ENCODE data around the gene ZNF652. TPM values are rescaled to one million over a fixed set of nuclear protein-coding genes. Genes with fewer than 3 reads are reported as not detected.

The ZNF652 gene
- polyA plus RNA-seq, 1 of the 3 experiments (the other 2 are of a cell fraction), result 5.1 TPM

DNA sequence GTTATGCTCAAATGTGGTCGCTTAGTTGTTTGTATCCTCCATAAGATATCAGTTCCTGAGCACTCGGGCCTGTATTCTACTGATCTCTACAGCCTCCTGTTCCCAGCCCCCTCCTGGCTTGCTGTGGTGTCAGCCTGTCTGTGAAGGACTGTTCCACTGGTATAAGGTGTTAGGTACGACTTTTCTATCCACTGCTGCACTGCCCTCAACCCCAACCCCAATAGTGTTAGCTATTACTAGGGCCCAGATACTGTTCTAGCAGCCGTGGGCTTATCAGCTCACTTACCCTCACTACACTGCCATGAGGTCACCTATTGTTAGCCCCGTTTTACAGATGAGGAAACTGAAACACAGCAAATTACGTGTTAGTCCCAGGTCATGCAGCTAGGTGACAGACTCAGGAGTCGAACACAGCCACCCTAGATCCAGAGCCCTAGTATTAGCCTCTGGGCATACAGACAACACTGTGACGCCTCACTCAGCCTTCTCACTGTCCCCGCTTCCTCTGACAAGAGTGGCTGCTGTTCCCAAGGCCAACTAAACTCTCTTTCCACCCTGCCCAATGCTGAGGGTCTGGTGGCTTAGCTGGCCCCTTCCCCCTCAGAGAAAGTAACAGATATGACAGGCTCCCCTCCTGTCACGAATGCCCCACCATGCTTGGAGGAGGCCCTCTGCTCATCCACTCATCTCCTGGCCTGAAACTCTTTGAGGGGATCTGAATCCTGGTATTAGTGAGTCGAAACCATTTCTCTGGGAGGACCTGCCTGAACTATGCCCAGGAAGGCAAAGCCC is 25.6 kb upstream of the ZNF652 start:
- no peaks in the 10 kb centered on the region for H3K36me3 ChIP-seq (replicated peaks in 1 of 2; ENCODE audit: control insufficient read depth in 1 of 2, insufficient read depth in 2 of 2, low read length in 1 of 2)
- no peak overlapping the region for H3K27ac ChIP-seq (ENCODE audit: low read depth in 2 of 2, low read length in 1 of 2)
- H3K27me3 ChIP-seq (ENCODE audit: insufficient read depth), result no peaks in the 10 kb centered on the region
- no peaks in the 10 kb centered on the region for H4K20me1 ChIP-seq (ENCODE audit: insufficient read depth)
- no peak overlapping the region for H3K4me2 ChIP-seq
- H3F3A ChIP-seq (replicated peaks; ENCODE audit: insufficient read depth), result no peaks in the 10 kb centered on the region
- ChIA-PET CTCF (interaction anchor here (0.7 to 5.5 kb wide), 6 partner anchors 12 to 321 kb away, joined by 3 to 47 read pairs (median 4); partner anchors contain the start of gene SLC35B1), POLR2A (no interaction called here)
- DNase-seq, result no peak
- 86% methylated on average over 11 of the region's 11 CpGs for WGBS (ENCODE audit: low lambda C conversion rate)
- no peak overlapping the region for H2AFZ ChIP-seq (ENCODE audit: low read depth)
- no peaks in the 10 kb centered on the region for H3K79me2 ChIP-seq (ENCODE audit: insufficient read depth)
- H3K4me3 ChIP-seq (ENCODE audit: low read depth in 2 of 2, low read length in 1 of 2), result no peak overlapping the region
- H3K9ac ChIP-seq, result no peak overlapping the region
- H3K4me1 ChIP-seq (ENCODE audit: control insufficient read depth in 1 of 2, insufficient read depth in 2 of 2, low read depth in 1 of 2, low read length in 1 of 2), result peaks cover 0 to 1% of the 10 kb centered on the region in 2 experiments; a peak in 1 of 4 replicates
- TF ChIP-seq CHD2 (IDR thresholded peaks at IDR 0.05; ENCODE audit: low read length, partially characterized antibody), result no peak
- no peak for TF ChIP-seq GATA2 (CRISPR knock-in tag; IDR thresholded peaks at IDR 0.05)
- no peak for TF ChIP-seq FOXJ3 (CRISPR knock-in tag; IDR thresholded peaks at IDR 0.05)
- TF ChIP-seq RXRA (IDR thresholded peaks at IDR 0.05; ENCODE audit: borderline replicate concordance, low read depth), result no peak
- no peak for TF ChIP-seq ZBTB33 (IDR thresholded peaks at IDR 0.05; ENCODE audit: borderline replicate concordance, low read depth)
- TF ChIP-seq MEF2A (IDR thresholded peaks at IDR 0.05; ENCODE audit: borderline replicate concordance, low read depth), result no peak
- no peak for TF ChIP-seq RAD21 (IDR thresholded peaks at IDR 0.05; ENCODE audit: low read length)
- no peak for TF ChIP-seq TAF1 (IDR thresholded peaks at IDR 0.05; ENCODE audit: borderline replicate concordance, low read depth, low read length)
- TF ChIP-seq SIN3A (IDR thresholded peaks at IDR 0.05; ENCODE audit: borderline replicate concordance, low read depth, low read length), result no peak
- no peak for TF ChIP-seq MAX (IDR thresholded peaks at IDR 0.05; ENCODE audit: low read depth)
- no peak for TF ChIP-seq TEAD4 (IDR thresholded peaks at IDR 0.05; ENCODE audit: borderline replicate concordance, insufficient read depth)
- TF ChIP-seq EP300 (IDR thresholded peaks at IDR 0.05; ENCODE audit: borderline replicate concordance in 1 of 2, low read depth in 1 of 2, low read length in 1 of 2), result no peak
- TF ChIP-seq PBX3 (IDR thresholded peaks at IDR 0.05), result no peak
- TF ChIP-seq NRF1 (IDR thresholded peaks at IDR 0.05; ENCODE audit: low read depth, low read length), result no peak
- TF ChIP-seq MXI1 (IDR thresholded peaks at IDR 0.05; ENCODE audit: low read depth, low read length), result no peak
- TF ChIP-seq USF2 (IDR thresholded peaks at IDR 0.05; ENCODE audit: borderline replicate concordance, low read depth, low read length), result no peak
- no peak for TF ChIP-seq JUND (IDR thresholded peaks at IDR 0.05)
- TF ChIP-seq, protein P1, sequence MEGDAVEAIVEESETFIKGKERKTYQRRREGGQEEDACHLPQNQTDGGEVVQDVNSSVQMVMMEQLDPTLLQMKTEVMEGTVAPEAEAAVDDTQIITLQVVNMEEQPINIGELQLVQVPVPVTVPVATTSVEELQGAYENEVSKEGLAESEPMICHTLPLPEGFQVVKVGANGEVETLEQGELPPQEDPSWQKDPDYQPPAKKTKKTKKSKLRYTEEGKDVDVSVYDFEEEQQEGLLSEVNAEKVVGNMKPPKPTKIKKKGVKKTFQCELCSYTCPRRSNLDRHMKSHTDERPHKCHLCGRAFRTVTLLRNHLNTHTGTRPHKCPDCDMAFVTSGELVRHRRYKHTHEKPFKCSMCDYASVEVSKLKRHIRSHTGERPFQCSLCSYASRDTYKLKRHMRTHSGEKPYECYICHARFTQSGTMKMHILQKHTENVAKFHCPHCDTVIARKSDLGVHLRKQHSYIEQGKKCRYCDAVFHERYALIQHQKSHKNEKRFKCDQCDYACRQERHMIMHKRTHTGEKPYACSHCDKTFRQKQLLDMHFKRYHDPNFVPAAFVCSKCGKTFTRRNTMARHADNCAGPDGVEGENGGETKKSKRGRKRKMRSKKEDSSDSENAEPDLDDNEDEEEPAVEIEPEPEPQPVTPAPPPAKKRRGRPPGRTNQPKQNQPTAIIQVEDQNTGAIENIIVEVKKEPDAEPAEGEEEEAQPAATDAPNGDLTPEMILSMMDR (IDR thresholded peaks at IDR 0.05), result no peak
- no peak for TF ChIP-seq TCF12 (IDR thresholded peaks at IDR 0.05)
- TF ChIP-seq, protein P2, sequence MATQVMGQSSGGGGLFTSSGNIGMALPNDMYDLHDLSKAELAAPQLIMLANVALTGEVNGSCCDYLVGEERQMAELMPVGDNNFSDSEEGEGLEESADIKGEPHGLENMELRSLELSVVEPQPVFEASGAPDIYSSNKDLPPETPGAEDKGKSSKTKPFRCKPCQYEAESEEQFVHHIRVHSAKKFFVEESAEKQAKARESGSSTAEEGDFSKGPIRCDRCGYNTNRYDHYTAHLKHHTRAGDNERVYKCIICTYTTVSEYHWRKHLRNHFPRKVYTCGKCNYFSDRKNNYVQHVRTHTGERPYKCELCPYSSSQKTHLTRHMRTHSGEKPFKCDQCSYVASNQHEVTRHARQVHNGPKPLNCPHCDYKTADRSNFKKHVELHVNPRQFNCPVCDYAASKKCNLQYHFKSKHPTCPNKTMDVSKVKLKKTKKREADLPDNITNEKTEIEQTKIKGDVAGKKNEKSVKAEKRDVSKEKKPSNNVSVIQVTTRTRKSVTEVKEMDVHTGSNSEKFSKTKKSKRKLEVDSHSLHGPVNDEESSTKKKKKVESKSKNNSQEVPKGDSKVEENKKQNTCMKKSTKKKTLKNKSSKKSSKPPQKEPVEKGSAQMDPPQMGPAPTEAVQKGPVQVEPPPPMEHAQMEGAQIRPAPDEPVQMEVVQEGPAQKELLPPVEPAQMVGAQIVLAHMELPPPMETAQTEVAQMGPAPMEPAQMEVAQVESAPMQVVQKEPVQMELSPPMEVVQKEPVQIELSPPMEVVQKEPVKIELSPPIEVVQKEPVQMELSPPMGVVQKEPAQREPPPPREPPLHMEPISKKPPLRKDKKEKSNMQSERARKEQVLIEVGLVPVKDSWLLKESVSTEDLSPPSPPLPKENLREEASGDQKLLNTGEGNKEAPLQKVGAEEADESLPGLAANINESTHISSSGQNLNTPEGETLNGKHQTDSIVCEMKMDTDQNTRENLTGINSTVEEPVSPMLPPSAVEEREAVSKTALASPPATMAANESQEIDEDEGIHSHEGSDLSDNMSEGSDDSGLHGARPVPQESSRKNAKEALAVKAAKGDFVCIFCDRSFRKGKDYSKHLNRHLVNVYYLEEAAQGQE (IDR thresholded peaks at IDR 0.05; ENCODE audit: low read depth, low read length), result no peak
- no peaks in the 10 kb centered on the region for H3K9me2 ChIP-seq
- no peaks in the 10 kb centered on the region for H3K9me3 ChIP-seq
